HG02885 (cell line): ENCODE results near the gene FAM3B.
"Not testable (repeated sequence)": the region's sequence is repeated elsewhere in the genome, so short reads cannot be mapped to it uniquely, and the experiment has no call there.

Experiments used
- ATAC-seq: cut with Tn5 transposase; IDR thresholded peaks from one replicate; pipeline ENCODE4 v1.9.1; 2021; ENCODE audit warnings: mild to moderate bottlenecking; ENCODE audit not compliant: unreplicated experiment, poor library complexity

The FAM3B gene, protein sequence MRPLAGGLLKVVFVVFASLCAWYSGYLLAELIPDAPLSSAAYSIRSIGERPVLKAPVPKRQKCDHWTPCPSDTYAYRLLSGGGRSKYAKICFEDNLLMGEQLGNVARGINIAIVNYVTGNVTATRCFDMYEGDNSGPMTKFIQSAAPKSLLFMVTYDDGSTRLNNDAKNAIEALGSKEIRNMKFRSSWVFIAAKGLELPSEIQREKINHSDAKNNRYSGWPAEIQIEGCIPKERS

DNA sequence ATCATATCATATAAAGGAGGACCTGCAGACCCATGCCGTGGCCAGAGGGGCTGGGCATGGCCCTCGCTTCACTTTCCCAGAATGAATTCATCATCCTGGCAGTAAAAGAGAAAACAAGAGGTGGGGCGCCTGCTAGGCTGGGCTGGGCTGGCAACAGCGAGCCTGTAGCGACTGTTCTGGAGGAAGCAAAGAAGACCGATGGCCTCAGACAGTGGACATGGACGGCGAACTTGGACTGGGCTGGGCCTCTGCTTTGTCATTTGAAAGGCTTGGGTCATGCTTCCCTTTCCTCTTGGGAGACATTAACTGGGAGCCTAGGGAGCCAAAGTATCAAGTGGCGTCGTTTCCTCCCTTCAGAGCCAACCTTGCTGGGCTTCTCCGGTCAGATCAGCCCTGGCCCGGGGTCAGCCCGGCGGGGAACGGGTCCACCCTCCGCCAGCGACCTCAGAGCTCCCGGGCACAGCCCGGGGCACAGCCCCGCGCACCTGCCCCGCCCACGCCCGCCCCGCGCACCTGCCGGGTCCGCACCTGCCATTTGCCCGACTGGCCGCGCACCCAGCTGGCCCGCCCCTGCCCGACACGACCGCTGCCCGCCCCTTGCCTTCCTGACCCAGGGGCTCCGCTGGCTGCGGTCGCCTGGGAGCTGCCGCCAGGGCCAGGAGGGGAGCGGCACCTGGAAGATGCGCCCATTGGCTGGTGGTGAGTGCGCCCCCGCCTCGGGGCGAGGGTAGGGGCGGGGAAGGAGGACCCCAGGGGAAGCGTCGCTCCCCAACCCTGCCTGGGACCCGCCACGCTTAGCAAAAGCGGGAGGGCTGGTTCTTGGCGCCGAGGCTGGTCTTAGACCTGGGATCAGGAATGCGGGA is at the start of gene FAM3B:
Gene FAM3B (plus strand): TSS at position 602 of the 863 bp plus-strand sequence. CDS start 79 bp downstream, at position 681.
- ATAC-seq, result no peak

DNA sequence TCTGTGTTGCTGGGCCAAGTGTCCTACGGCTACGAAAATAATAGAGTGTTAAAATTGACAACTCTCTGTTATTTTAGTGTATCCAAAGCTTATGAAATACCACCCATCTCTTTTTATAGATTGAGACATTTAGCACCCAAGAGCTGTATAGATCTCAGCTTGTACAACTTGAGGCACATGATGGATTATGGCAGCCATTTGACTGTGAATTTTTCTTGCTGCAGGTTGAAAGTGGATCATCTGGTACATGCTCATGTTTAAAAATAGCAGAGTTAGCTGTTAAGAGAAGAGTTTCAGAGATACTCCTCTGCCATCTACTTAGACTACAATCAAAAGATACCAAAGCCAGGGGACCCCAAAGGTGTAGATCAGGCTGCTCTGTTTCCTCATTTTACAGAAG is 49.3 kb upstream of the FAM3B start:
- ATAC-seq, result no peak

DNA sequence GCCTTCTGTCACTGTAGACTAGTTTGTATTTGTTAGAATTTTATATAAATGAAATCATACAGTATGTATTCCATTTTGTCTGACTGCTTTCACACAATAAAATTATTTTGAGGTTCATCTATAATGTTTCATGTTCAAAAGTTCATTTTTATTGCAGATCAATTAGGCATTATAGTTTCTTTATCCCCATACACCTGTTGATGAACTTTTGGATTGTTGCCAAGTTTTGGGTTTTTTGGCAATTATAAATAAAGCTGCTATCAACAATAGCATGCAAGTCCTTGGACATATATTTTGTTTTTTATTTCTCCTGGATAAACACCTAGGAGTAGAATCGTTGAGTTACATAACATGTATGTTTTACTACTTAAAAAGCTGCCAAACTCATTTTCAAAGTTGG is 47.1 kb upstream of the FAM3B start:
- ATAC-seq, result no peak

DNA sequence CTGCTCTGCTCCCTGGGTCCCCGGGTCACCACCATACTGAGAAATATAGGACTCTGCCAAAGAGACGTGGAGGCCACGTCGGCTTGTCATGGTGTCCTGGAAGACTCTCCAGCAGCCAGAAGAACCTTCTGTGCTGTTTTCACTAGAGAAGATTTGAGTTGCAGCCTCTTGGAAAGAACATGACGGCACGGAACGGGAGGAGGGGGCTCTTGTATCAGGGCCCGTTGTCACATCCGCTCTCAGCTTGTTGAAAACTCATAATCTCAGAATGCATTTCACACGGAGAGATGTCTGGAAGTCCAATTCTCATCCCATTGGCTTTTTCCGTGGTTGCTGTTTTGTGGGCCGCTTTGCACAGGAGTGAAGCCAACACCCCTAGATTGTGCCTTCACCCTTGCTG is 39.4 kb upstream of the FAM3B start:
- ATAC-seq, result no peak

DNA sequence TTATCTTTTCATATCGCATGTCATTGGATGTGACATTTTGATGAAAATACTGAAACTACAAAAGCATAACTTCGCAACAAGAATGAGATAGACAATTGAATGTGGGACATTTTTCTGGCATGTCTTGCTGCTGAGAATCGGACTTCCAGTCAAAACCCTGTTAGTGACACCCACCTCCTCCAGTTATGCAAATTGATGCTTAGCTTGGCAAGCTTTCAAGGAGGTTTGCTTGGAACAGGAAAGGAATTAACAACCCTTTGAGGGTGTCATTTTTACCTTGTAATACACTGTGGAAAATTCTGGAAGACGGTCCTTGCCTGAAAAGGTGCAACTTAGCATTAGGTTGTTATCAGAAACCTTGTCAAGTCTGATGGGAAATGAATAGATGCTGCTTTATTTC is 38.8 kb upstream of the FAM3B start:
- ATAC-seq, result no peak

DNA sequence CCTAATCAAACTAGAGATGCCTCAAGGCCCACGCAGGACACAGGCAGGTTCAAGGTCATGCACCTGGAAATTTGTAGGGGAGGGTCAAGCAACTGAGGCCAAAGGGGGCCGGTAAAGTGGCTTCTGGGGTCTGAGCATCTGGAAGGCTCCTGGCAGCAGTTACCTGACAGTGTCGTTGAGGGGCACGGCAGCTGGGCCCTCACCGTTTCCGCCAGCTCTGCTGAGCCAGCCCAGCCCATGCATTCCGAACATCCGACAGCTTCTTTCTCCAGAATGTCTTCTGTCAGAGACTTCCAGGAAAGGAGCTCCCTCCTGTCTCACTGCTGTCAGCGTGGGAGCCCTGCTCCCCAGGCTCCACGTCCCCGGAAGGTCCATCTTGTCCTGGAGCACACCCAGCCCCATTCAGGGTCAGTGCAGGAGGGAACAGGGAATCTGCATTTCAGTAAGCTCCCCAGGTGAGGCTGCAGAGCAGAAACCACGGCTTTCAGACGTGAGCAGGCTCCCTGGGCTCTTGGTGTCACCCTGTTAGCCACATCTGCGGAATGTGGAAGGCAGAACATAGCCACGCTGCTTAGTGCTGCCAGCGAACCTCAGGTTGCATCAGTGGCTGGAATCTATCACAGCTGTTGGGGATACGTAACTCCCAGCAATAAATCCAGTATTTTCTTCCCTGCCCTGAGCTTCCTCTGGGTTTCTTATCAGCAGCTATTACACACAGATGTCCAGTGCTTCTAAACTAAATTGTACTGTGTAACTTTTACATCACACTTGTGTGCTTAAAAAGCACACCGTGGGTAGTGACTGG is 36.3 kb upstream of the FAM3B start:
- ATAC-seq, result no peak

DNA sequence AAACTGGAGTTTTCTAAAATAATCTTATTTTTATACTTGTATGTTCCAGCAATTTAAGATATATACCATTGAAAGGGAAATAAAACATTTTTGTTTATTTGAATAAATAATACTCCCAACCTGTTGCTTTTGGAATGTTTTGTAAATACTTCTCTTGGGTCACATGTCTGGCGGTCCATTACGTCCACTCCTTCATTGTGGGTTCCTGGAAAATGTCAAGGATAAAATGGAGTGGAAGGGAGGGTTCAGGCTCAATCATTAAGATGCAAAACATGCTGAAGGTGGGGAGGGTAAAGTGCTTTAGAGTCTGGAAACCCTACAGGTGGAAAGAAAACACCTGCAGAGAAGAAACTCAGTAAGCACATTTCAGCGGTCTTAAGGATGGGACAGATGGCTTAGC is 34.2 kb upstream of the FAM3B start:
- ATAC-seq, result no peak

DNA sequence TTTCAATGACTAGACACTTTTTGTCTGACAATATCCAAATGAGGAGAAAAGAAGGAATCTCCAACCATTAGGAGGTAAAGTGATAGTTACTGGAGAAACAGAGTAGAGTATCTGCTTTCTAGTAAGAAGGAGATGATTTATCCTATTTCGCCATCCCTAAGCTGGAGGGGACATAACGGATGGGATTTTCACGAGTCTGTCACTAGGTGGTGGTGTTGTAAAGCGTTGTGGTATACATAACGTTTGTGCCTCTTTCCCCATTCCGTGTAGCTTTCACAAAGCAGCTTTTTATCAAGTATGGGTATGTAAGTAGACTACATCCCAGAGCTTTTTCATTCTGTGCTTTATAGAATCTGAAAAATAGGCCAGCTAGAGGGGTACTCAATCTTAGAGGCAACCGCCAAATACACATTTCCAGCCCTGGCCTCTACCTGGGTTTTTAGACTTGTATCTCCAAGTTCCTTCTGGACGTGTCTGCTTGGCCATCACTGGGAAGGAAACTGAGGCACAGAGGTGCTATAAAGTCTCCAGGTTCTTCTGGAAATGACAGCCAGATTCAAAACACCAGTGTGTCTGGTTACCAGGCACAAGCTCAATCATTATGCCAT is 33.3 kb upstream of the FAM3B start:
- peak; percentile 78 for ATAC-seq

DNA sequence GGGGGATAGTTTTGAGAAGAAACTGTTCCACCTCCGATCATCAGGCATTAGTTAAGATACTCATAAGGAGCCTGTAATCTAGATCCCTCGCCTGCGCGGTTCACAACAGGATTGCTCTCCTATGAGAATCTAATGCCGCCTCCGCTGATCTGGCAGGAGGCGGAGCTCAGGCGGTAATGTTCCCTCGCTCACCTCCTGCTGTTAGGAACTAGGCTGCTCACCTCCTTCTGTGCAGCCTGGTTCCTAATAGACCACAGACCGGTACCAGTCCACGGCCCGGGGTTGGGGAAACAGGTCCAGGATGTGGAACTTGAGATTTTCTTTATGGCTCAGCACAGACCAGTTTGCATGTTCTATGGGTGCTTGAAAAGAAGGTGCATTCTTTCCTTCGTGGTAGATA is 27.2 kb upstream of the FAM3B start:
- ATAC-seq, result no peak

DNA sequence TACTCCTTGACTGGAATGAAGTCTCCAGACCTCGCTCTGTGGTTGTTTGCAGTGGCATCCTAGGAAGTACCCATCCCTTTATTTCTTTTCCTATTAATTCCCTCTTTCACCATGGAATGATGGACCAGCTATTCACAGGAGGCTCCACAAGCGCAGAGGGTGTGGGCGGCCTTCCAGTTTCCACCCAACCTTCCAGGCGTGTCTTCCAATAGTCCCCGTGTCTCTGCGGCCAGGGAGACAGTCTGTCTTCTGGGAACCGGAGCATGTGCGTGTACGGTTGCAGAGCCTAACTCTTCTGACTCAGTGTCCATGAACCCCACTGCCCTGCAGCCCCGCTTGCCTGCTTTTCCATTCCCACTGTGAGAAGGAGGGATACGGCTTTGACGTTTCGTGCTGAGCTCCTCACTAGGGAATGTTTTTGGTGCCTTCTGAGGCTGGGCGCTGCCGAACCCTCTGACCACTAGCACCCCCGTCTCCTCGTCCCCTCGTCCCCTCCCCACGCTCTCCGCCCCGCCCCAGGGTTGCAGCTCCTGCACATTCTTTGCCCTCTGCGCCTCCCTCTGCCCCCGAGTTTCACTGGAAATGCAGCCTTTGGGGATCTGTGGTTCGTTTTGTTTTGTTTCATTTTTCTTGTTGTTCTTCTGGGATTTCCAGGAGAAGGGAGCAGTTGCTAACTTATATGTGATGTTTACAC is 26.3 kb upstream of the FAM3B start:
- no peak for ATAC-seq

DNA sequence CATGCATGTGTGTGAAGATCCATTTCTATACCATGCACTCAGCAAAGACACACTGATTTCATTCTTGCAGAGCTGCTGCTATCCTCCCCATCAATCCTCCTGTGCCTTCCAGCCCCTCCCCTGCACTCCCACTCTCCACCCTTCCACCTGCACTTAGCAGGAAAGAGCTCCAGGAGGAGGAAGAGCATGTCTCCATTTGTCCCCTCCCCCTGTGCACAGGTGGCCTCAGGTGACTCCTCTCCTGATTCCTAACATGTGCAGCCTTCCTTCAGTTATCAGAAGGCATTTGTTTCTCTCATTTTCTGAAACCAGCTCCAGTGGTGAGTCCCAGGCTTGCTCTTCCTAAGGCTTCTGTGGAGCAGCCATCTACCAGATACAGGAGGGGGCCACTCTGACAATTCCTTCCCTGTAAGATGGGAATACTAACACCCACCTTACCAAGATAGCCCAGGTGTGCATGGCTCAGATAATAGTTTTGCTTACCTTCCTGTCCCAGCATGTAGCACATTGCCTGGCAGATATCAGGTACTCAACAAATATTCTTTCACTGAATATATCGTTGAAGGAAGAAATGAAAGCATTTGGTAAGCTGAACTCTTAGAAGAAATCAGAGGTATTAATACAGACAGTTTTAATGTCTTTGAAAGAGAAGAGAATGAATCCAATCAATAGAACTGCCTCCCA is 21.9 kb upstream of the FAM3B start:
- no peak for ATAC-seq

DNA sequence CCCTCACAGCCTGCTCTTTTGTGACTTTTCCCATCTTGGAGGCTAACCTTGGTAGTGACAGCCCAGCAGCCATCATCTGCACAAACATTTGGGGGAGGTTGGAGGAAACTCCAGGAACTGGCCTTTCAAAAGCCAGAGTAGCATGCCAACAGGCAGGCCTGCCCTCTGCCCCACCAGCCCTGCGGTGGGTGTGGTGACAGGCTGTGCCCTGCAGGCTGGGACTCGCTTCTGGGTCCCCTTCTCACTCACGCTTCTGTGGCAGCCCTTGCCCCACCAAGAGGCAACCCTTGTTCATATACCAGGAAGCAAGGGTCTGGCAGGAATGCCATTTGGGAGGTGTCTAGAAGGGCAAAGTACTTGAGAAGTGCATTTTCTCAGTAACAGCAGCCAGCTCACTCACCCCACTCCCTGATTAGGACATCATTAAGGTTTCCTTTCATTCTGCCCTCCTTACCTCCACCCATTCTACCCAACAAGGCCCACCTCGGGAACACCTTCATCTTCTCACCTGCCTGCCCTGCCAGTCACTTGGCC is 20.8 kb upstream of the FAM3B start:
- no peak for ATAC-seq

DNA sequence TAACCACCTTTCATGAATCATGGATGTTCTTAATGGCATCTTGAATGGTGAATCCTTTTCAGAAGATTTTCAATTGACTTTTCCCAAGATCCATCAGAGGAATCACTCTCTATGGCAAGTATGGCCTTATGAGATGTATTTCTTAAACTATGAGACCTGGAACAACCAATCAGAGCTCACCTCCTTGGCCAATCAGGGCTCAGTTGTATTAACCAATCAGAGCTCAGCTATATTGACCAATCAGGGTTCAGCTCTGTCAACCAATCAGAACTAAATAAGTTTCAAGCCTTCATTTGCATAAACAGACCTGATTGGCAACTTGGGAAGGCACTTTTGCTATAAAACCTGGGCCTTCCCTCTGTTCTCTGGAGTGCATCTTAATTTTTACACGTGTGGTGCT is 13.6 kb upstream of the FAM3B start:
- ATAC-seq, result no peak

DNA sequence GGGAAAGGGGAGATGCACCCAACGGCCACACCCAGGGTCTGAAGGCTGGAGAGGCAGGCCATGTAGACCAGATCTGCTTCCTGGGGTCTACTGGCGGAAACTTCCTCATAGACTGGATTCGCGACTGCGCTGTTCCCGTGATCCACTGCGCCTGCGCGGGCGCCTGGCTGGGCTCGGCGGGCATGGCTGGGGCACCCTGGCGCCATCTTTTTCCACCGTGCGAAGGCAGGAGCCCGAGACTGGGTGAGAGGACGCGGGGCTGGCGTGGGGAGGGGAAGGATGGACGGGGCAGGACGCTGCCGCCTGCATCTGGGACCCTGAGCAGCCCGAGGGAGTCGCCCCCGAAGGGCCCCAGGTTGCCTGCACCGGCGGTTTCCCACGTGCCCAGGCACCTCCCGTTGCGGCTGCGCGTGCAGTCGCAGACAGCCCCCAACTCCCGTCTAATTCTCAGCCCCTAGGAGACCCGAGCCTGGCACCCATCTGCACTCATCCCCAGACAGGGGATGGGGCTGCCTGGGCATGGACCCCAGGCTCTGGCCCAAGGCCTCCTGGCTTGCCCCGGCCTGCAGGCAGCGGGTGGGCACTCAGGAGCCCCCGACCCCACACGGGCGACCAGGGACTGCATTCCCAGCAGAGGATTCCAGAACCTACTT is 12.4 kb upstream of the FAM3B start:
- ATAC-seq, result no peak

DNA sequence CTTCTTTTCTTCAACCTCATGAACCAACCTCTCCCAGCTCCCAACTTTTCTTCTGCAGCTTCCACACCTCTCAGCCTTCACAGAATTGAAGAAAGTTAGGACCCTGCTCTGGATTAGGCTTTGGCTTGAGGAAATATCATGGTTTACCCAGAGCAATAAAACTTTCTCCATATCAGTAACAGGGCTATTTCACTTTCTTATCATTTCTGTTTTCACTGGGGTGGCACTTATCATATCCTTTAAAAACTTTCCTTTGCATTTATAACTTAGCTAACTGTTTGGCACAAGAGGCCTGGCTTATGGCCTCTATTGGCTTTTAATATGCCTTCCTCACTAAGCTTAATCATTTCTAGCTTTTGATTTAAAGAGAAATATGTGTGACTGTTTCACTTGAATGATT is 9.4 kb upstream of the FAM3B start:
- ATAC-seq, result no peak

DNA sequence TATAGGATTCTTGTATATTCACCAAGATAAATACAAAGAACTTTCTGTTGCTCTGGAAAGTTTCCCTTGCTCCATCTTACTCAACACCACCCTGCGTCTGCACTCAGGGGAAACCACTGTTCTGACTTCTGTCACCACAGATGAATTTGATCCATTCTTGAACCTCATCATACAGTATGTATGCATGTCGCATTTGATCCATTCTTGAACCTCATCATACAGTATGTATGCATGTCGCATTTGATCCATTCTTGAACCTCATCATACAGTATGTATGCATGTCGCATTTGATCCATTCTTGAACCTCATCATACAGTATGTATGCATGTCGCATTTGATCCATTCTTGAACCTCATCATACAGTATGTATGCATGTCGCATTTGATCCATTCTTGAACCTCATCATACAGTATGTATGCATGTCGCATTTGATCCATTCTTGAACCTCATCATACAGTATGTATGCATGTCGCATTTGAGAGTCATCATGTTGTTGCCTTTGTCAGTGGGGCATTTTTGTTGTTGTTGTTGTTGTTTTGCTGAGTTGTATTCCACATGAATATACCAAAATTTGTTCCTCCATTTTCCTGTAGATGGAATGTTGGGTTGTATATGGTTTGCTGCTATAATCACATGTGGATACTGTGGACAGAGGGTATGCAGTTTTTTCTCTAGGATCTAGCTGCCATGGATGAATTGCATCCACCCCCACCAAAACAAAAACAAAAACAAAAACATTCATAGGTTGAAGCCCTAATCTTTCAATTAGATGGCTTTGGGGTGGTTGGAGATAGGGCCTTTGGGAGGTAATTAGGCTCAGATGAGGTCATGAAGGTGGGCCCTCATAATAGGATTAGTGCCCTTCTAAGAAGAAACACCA is 3.1 kb upstream of the FAM3B start:
- ATAC-seq, result not testable (repeated sequence)

DNA sequence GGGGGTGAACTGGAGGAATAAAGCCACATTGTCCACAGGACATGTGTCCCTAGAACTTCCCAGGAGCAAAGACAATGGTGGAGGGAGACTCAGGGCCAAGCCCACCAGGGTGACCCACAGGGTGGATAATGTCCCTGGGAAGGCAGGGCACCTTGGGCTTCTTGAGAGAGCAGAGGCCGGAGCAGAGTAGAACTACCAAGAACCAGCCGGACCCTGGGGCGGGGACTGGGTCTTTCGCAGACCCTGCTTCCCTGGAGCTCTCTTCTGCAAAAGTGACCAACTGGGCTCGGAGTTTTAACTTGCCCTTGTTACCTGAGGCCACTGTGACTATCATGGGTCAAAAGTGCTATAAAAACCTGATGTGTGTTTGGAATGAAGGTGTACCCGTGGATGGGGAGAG is 875 bp upstream of the FAM3B start:
- ATAC-seq, result no peak

DNA sequence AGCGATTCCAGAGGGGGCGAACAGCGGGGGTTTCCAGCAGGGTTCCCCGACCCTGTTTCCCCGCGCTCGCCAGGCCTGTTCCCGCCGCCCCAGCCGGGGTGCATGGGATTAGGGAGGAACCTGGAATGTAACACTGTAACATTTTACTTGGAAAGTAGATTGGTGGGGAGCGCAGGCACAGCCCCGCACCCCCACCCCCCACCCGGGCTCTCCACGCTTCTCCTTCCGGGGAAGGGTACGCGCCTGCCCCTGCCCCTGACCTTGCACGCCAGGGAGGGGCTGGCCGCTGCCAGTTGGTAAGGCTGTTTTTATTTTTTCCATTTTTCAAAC is 427 bp downstream of the FAM3B start:
- ATAC-seq, result no peak
